Measurements from ENCODE around the gene SMAD6. TPM values are rescaled to one million over a fixed set of nuclear protein-coding genes. Genes with fewer than 3 reads are reported as not detected.
"Not testable (repeated sequence)": the region's sequence is repeated elsewhere in the genome, so short reads cannot be mapped to it uniquely, and the experiment has no call there.

Gene SMAD6
- total RNA-seq, 1 donor from 2014 or later, result 1.2 TPM

- no peak for ATAC-seq
Measured at GRCh38 chr15:66677336-66677735, 24.7 kb upstream of the SMAD6 start.

- ATAC-seq, result no peak
Measured at GRCh38 chr15:66679061-66679656, 22.9 kb upstream of the SMAD6 start.

- ATAC-seq, result no peak
Measured at GRCh38 chr15:66679657-66680108, 22.4 kb upstream of the SMAD6 start.

- ATAC-seq, result no peak
Measured at GRCh38 chr15:66680502-66680901, 21.5 kb upstream of the SMAD6 start.

GRCh38 chr15:66681395-66681794 lies 20.6 kb upstream of the SMAD6 start:
- no peak for ATAC-seq

- no peak for ATAC-seq
Measured at GRCh38 chr15:66682246-66682645, 19.8 kb upstream of the SMAD6 start.

GRCh38 chr15:66682865-66683264 lies 19.2 kb upstream of the SMAD6 start:
- ATAC-seq, result peak; percentile 26

GRCh38 chr15:66684136-66684681 lies 17.8 kb upstream of the SMAD6 start:
- no peak for ATAC-seq

GRCh38 chr15:66685638-66686150 lies 16.3 kb upstream of the SMAD6 start:
- ATAC-seq, result no peak

GRCh38 chr15:66690912-66691311 lies 11.1 kb upstream of the SMAD6 start:
- not testable (repeated sequence) for ATAC-seq

- no peak for ATAC-seq
Measured at GRCh38 chr15:66691727-66692126, 10.3 kb upstream of the SMAD6 start.

GRCh38 chr15:66692391-66692790 lies 9.6 kb upstream of the SMAD6 start:
- ATAC-seq, result no peak

GRCh38 chr15:66692808-66693596 lies 9.0 kb upstream of the SMAD6 start:
- no peak for ATAC-seq

- ATAC-seq, result no peak
Measured at GRCh38 chr15:66696770-66697169, 5.3 kb upstream of the SMAD6 start.

GRCh38 chr15:66698318-66698961 lies 3.6 kb upstream of the SMAD6 start:
- peak; percentile 47 for ATAC-seq

GRCh38 chr15:66698971-66699370 lies 3.1 kb upstream of the SMAD6 start:
- no peak for ATAC-seq

GRCh38 chr15:66700412-66700801 lies 1.6 kb upstream of the SMAD6 start:
- ATAC-seq, result no peak

GRCh38 chr15:66700802-66701421 lies 1.1 kb upstream of the SMAD6 start:
- ATAC-seq, result peak; percentile 89

- ATAC-seq, result peak; percentile 42
Measured at GRCh38 chr15:66701422-66702034, 508 bp upstream of the SMAD6 start.

- ATAC-seq, result no peak
Measured at GRCh38 chr15:66702787-66703539, 927 bp downstream of the SMAD6 start.

- ATAC-seq, result no peak
Measured at GRCh38 chr15:66703540-66703941, 1.5 kb downstream of the SMAD6 start.
